Mucosa of descending colon (tissue), 3 donors: Measurements from ENCODE around the gene RAPGEF6. TPM values are rescaled to one million over a fixed set of nuclear protein-coding genes. Genes with fewer than 3 reads are reported as not detected.

ENCODE experiments used
- ATAC-seq: fragments of 200-7000 bp; cut with Tn5 transposase; one replicate; pipeline ENCODE4 v1.9.1; 2020; ENCODE audit warnings: mild to moderate bottlenecking, moderate library complexity
- DNase-seq, 3 donors: peaks; one replicate each; pipeline ENCODE4 v3.0.0-alpha.2; 2020
- H3K36me3 ChIP-seq: fragments of 200-600 bp; one replicate; pipeline ENCODE4 v1.8.0; 2021; ENCODE audit warnings: low read depth, mild to moderate bottlenecking
- H3K4me1 ChIP-seq: fragments of 200-600 bp; one replicate; pipeline ENCODE4 v1.8.0; 2021; ENCODE audit warnings: low read depth, mild to moderate bottlenecking
- H3K4me3 ChIP-seq: fragments of 200-600 bp; one replicate; pipeline ENCODE4 v1.8.0; 2021; ENCODE audit warnings: mild to moderate bottlenecking
- H3K9me3 ChIP-seq: fragments of 200-600 bp; one replicate; pipeline ENCODE4 v1.8.0; 2021; ENCODE audit warnings: mild to moderate bottlenecking
- intact Hi-C, 2 donors: fragments of 100-400 bp; cut with DNase I in 1 of 2; cut with micrococcal nuclease in 1 of 2; formaldehyde crosslinking; loops; one replicate each; pipeline versions ENCODE4 v1.11.0 to v1.11.1; 2022; cut with DNase I, micrococcal nuclease
- total RNA-seq, 3 donors: library from RNA; stranded (reverse); fragmentation: NEBNext Ultra II Directional in 2 of 3; extraction: Animal tissue kit (Norgen Biotek cat#: 25700) in 2 of 3; gene quantifications; one replicate each; pipeline versions ENCODE4 v1.2.1 to v1.2.4, GENCODE V29; 2021 to 2023
- TF ChIP-seq, protein P1 (sequence below): fragments of 200-600 bp; IDR thresholded peaks from one replicate; pipeline ENCODE4 v1.8.0; 2022; ENCODE audit warnings: antibody characterized with exemption, mild to moderate bottlenecking
- donor health status: DM: no; HTN: no; CAD: no; lungs with moderate emphysema.
- donor health status: DM: no; HTN: no; CAD: no.
- donor health status: DM: no; HTN: yes; CAD: no.

Gene RAPGEF6
- total RNA-seq, 3 donors from 2014 or later: 21.4 to 22.1 (median 21.5) TPM

DNA sequence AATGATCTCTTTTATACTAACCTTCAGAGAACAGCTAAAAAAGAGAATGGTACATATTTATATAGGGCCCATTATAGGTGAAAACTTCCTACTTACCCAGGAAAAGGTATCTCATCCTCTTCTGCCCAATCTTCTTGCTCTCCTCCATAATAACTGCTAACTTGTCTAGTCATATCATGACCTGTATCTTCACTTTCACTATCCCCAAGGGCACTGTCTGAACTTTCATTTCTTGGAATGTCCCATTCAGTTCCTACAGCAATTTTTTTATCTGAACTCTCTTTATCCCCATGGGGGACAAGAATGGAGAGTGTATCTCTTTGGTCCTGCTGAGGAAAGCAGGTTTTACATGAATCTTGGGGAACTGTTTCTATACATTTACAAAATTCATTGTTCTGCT is 36.4 kb upstream of the RAPGEF6 start:
- no peaks in the 10 kb centered on the region for H3K36me3 ChIP-seq
- no peak for ATAC-seq
- no peaks in the 10 kb centered on the region for H3K4me1 ChIP-seq
- no peak overlapping the region for H3K4me3 ChIP-seq
- TF ChIP-seq, protein P1, sequence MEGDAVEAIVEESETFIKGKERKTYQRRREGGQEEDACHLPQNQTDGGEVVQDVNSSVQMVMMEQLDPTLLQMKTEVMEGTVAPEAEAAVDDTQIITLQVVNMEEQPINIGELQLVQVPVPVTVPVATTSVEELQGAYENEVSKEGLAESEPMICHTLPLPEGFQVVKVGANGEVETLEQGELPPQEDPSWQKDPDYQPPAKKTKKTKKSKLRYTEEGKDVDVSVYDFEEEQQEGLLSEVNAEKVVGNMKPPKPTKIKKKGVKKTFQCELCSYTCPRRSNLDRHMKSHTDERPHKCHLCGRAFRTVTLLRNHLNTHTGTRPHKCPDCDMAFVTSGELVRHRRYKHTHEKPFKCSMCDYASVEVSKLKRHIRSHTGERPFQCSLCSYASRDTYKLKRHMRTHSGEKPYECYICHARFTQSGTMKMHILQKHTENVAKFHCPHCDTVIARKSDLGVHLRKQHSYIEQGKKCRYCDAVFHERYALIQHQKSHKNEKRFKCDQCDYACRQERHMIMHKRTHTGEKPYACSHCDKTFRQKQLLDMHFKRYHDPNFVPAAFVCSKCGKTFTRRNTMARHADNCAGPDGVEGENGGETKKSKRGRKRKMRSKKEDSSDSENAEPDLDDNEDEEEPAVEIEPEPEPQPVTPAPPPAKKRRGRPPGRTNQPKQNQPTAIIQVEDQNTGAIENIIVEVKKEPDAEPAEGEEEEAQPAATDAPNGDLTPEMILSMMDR: no peak
- intact Hi-C loops: no loop called here
- H3K9me3 ChIP-seq: no peaks in the 10 kb centered on the region
- DNase-seq: no peak

GRCh38 chr5:131664929-131665328 is 29.9 kb upstream of the RAPGEF6 start:
- ATAC-seq (no peak), DNase-seq (no peak)
- Histone ChIP-seq H3K4me3 (no peak overlapping the region), H3K9me3 (peaks cover 7% of the 10 kb centered on the region), H3K4me1 (no peaks in the 10 kb centered on the region), H3K36me3 (no peaks in the 10 kb centered on the region)
- intact Hi-C loops: no loop called here
- TF ChIP-seq, protein P1: no peak

DNA sequence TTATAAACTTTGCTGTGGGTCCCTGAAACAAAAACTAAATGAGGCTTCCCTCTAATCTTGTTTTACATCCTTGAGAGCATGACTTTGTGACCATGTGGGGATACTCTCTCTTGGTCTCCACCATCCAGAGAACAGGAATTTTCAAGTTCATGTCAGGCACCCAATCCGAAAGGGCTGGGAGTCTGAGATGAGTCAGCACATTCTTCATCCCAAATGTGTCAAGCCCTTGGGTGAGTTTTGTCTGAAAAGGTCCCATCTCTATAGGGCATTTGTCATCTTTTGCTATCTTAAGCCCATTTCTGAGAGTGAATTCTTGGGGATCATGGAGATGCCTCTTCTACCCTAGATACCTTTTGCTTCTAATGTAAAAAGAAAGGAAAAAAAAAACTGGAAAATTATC is 26.9 kb upstream of the RAPGEF6 start:
- H3K4me1 ChIP-seq: no peaks in the 10 kb centered on the region
- ATAC-seq: no peak
- H3K9me3 ChIP-seq: peaks cover 7% of the 10 kb centered on the region
- no peaks in the 10 kb centered on the region for H3K36me3 ChIP-seq
- no peak for DNase-seq
- no peak overlapping the region for H3K4me3 ChIP-seq
- TF ChIP-seq, protein P1: no peak
- intact Hi-C loops: no loop called here

DNA sequence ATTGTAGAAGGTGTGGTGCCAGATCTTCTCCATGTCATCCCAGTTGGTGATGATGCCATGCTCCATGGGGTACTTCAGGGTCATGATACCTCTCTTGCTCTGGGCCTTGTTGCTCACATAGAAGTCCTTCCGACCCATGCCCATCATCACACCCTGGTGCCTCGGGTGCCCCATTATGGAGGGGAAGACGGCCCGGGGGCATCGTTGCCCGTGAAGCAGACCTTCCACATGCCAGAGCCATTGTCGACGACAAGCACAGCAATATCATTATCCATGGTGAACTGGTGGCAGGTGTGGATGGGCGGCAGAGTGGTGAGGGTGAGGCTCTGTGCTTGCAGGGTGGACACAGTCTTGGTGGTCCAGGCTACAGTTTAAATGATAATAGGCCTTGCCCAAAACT is 24.8 kb upstream of the RAPGEF6 start:
- Histone ChIP-seq H3K36me3 (no peaks in the 10 kb centered on the region), H3K4me3 (no peak overlapping the region), H3K9me3 (peaks cover 7% of the 10 kb centered on the region), H3K4me1 (no peaks in the 10 kb centered on the region)
- intact Hi-C loops: no loop called here
- TF ChIP-seq, protein P1: no peak
- DNase-seq (no peak), ATAC-seq (no peak)

GRCh38 chr5:131659290-131659689 is 24.3 kb upstream of the RAPGEF6 start:
- peaks cover 7% of the 10 kb centered on the region for H3K9me3 ChIP-seq
- ATAC-seq (no peak), DNase-seq (no peak)
- H3K36me3 ChIP-seq: no peaks in the 10 kb centered on the region
- no peak overlapping the region for H3K4me3 ChIP-seq
- H3K4me1 ChIP-seq: no peaks in the 10 kb centered on the region
- intact Hi-C loops: no loop called here
- TF ChIP-seq, protein P1: no peak

GRCh38 chr5:131654776-131655175 is 19.7 kb upstream of the RAPGEF6 start:
- intact Hi-C loops: no loop called here
- ATAC-seq (no peak), DNase-seq (no peak)
- TF ChIP-seq, protein P1: no peak
- no peaks in the 10 kb centered on the region for H3K9me3 ChIP-seq
- no peaks in the 10 kb centered on the region for H3K4me1 ChIP-seq
- H3K36me3 ChIP-seq: peaks cover 4% of the 10 kb centered on the region
- H3K4me3 ChIP-seq: no peak overlapping the region
